HEK293 (cell line): ENCODE results near the gene TIAL1.

ENCODE experiments used
- FEZF1 ChIP-seq: fragments of 450-650 bp; formaldehyde crosslinking; IDR thresholded peaks from 2 replicates; pipeline ENCODE4 v1.5.1; 2016; ENCODE audit warnings: missing biosample characterization, missing genetic modification characterization
- GFI1B ChIP-seq: fragments of 450-650 bp; formaldehyde crosslinking; IDR thresholded peaks from 2 replicates; pipeline ENCODE4 v1.5.1; 2016; ENCODE audit warnings: missing biosample characterization, missing genetic modification characterization
- PRDM1 ChIP-seq: fragments of 450-650 bp; formaldehyde crosslinking; IDR thresholded peaks from 2 replicates; pipeline ENCODE4; 2016; ENCODE audit warnings: missing biosample characterization, missing genetic modification characterization
- YY2 ChIP-seq: fragments of 450-650 bp; formaldehyde crosslinking; IDR thresholded peaks from 2 replicates; pipeline ENCODE4 v1.5.1; 2016; ENCODE audit warnings: missing biosample characterization, missing genetic modification characterization
- ZBTB17 ChIP-seq: fragments of 450-650 bp; formaldehyde crosslinking; IDR thresholded peaks from 2 replicates; pipeline ENCODE4 v1.5.1; 2016; ENCODE audit warnings: missing biosample characterization, missing genetic modification characterization
- ZFP69B ChIP-seq: fragments of 450-650 bp; formaldehyde crosslinking; IDR thresholded peaks from 2 replicates; pipeline ENCODE4 v1.5.1; 2016; ENCODE audit warnings: missing biosample characterization, missing genetic modification characterization
- ZNF133 ChIP-seq: fragments of 450-650 bp; formaldehyde crosslinking; IDR thresholded peaks from 2 replicates; pipeline ENCODE4 v1.5.1; 2016; ENCODE audit warnings: missing biosample characterization, missing genetic modification characterization
- ZNF138 ChIP-seq: fragments of 450-650 bp; formaldehyde crosslinking; IDR thresholded peaks from 2 replicates; pipeline ENCODE4 v1.5.1; 2016; ENCODE audit warnings: missing biosample characterization, missing genetic modification characterization, borderline replicate concordance
- ZNF174 ChIP-seq: fragments of 450-650 bp; formaldehyde crosslinking; IDR thresholded peaks from 2 replicates; pipeline ENCODE4 v1.5.0; 2017; ENCODE audit warnings: missing biosample characterization, mild to moderate bottlenecking, missing genetic modification characterization
- ZNF211 ChIP-seq: fragments of 450-650 bp; formaldehyde crosslinking; IDR thresholded peaks from 2 replicates; pipeline ENCODE4 v1.5.1; 2016; ENCODE audit warnings: low read depth, missing biosample characterization, missing genetic modification characterization
- ZNF354C ChIP-seq: fragments of 450-650 bp; formaldehyde crosslinking; IDR thresholded peaks from 2 replicates; pipeline ENCODE4 v1.5.1; 2016; ENCODE audit warnings: missing biosample characterization, missing genetic modification characterization, low read depth, borderline replicate concordance
- ZNF549 ChIP-seq: fragments of 450-650 bp; IDR thresholded peaks from 2 replicates; pipeline ENCODE4 v1.5.1; 2018; ENCODE audit warnings: missing biosample characterization, missing genetic modification characterization, mild to moderate bottlenecking, inconsistent platforms, moderate library complexity
- ZNF558 ChIP-seq: fragments of 450-650 bp; formaldehyde crosslinking; IDR thresholded peaks from 2 replicates; pipeline ENCODE4 v1.5.1; 2016; ENCODE audit warnings: missing biosample characterization, missing genetic modification characterization
- ZNF596 ChIP-seq: fragments of 450-650 bp; IDR thresholded peaks from 2 replicates; pipeline ENCODE4 v1.5.0; 2018; ENCODE audit warnings: missing biosample characterization, mild to moderate bottlenecking, missing genetic modification characterization, moderate library complexity
- ZNF624 ChIP-seq: fragments of 450-650 bp; formaldehyde crosslinking; IDR thresholded peaks from 2 replicates; pipeline ENCODE4 v1.5.1; 2017; ENCODE audit warnings: missing biosample characterization, missing genetic modification characterization
- ZNF707 ChIP-seq: fragments of 450-650 bp; formaldehyde crosslinking; IDR thresholded peaks from 2 replicates; pipeline ENCODE4 v1.5.1; 2016; ENCODE audit warnings: missing biosample characterization, missing genetic modification characterization
- ZNF837 ChIP-seq: fragments of 450-650 bp; formaldehyde crosslinking; IDR thresholded peaks from 2 replicates; pipeline ENCODE4 v1.5.1; 2016; ENCODE audit warnings: missing biosample characterization, missing genetic modification characterization
- TF ChIP-seq, protein P1 (sequence below): fragments of 450-650 bp; formaldehyde crosslinking; IDR thresholded peaks from 2 replicates; pipeline ENCODE4 v1.5.1; 2017; ENCODE audit warnings: missing biosample characterization, missing genetic modification characterization
- TF ChIP-seq, protein P2 (sequence below): fragments of 450-650 bp; formaldehyde crosslinking; IDR thresholded peaks from 2 replicates; pipeline ENCODE4 v1.5.1; 2016; ENCODE audit warnings: missing biosample characterization, missing genetic modification characterization
- TF ChIP-seq, protein P3 (sequence below): fragments of 450-650 bp; formaldehyde crosslinking; IDR thresholded peaks from 2 replicates; pipeline ENCODE4 v1.5.1; 2016; ENCODE audit warnings: missing biosample characterization, missing genetic modification characterization
- TF ChIP-seq, protein P4 (sequence below): fragments of 450-650 bp; formaldehyde crosslinking; IDR thresholded peaks from 2 replicates; pipeline ENCODE4 v1.5.1; 2017; ENCODE audit warnings: missing biosample characterization, missing genetic modification characterization
- TF ChIP-seq, protein P5 (sequence below): fragments of 450-650 bp; IDR thresholded peaks from 2 replicates; pipeline ENCODE4 v1.5.1; 2018; ENCODE audit warnings: missing biosample characterization, mild to moderate bottlenecking, missing genetic modification characterization
- TF ChIP-seq, protein P6 (sequence below): fragments of 450-650 bp; formaldehyde crosslinking; IDR thresholded peaks from 2 replicates; pipeline ENCODE4 v1.5.1; 2016; ENCODE audit warnings: missing biosample characterization, missing genetic modification characterization
- TF ChIP-seq, protein P7 (sequence below): fragments of 450-650 bp; formaldehyde crosslinking; IDR thresholded peaks from 2 replicates; pipeline ENCODE4 v1.5.1; 2016; ENCODE audit warnings: missing biosample characterization, missing genetic modification characterization, borderline replicate concordance

TIAL1 gene

DNA sequence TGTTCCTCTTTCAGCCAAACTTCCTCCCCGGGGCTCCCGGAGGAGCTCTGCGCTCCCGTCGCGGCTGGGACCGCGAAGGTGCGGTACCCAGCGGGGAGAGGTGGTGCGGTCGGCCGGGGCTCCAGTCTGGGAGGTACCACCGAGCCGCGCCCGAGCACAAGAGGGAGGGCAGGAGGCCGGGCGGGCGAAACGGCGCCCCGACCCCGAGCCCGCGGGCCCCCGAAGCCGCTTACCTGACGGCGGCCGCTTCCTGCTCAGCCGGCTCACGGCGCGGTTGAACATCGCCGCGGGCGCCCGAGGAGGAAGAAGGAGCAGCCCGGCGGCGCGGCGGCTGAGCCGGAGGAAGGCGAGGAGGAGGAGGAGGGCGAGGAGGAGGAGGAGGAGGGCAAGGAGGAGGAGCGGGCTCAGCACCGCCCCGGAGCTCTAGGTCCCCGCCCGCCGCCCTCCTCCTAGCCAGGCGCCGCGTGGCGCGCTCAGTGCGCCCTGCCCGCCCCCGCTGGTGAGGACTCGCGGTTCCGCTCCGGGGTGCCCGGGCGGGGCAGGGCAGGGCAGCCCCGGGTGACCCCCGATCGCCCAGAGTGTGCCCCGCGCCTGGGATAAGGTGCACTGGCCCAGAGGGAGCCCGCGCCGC lies 54.3 kb downstream of the TIAL1 start, which contains the start of gene RGS10 (continued):
- no peak for TF ChIP-seq ZNF133
- TF ChIP-seq ZNF174 (tag by site-specific recombination) = no peak
- TF ChIP-seq, protein P1, sequence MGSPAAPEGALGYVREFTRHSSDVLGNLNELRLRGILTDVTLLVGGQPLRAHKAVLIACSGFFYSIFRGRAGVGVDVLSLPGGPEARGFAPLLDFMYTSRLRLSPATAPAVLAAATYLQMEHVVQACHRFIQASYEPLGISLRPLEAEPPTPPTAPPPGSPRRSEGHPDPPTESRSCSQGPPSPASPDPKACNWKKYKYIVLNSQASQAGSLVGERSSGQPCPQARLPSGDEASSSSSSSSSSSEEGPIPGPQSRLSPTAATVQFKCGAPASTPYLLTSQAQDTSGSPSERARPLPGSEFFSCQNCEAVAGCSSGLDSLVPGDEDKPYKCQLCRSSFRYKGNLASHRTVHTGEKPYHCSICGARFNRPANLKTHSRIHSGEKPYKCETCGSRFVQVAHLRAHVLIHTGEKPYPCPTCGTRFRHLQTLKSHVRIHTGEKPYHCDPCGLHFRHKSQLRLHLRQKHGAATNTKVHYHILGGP = no peak
- no peak for TF ChIP-seq ZNF354C (tag by site-specific recombination)
- TF ChIP-seq ZNF624 (tag by site-specific recombination) = no peak
- TF ChIP-seq ZNF707 (tag by site-specific recombination) = no peak
- no peak for TF ChIP-seq GFI1B (tag by site-specific recombination)
- TF ChIP-seq ZNF837 (tag by site-specific recombination) = no peak
- TF ChIP-seq ZNF211 (tag by site-specific recombination) = no peak
- no peak for TF ChIP-seq ZNF138 (tag by site-specific recombination)
- no peak for TF ChIP-seq PRDM1 (tag by site-specific recombination)
- TF ChIP-seq, protein P2, sequence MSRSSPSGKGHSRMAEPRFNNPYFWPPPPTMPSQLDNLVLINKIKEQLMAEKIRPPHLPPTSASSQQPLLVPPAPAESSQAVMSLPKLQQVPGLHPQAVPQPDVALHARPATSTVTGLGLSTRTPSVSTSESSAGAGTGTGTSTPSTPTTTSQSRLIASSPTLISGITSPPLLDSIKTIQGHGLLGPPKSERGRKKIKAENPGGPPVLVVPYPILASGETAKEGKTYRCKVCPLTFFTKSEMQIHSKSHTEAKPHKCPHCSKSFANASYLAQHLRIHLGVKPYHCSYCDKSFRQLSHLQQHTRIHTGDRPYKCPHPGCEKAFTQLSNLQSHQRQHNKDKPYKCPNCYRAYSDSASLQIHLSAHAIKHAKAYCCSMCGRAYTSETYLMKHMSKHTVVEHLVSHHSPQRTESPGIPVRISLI (tag by site-specific recombination) = no peak
- TF ChIP-seq ZNF558 = no peak
- peak; percentile 24; the same call in 1 of the 2 replicates for TF ChIP-seq ZNF596 (tag by site-specific recombination)
- TF ChIP-seq ZBTB17 (tag by site-specific recombination) = 0 out of 2 replicates have a peak, but pooled peaks have one; percentile 26
- TF ChIP-seq, protein P3, sequence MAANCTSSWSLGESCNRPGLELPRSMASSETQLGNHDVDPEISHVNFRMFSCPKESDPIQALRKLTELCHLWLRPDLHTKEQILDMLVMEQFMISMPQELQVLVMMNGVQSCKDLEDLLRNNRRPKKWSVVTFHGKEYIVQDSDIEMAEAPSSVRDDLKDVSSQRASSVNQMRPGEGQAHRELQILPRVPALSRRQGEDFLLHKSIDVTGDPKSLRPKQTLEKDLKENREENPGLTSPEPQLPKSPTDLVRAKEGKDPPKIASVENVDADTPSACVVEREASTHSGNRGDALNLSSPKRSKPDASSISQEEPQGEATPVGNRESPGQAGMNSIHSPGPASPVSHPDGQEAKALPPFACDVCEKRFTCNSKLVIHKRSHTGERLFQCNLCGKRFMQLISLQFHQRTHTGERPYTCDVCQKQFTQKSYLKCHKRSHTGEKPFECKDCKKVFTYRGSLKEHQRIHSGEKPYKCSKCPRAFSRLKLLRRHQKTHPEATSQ (tag by site-specific recombination) = 0 out of 2 replicates have a peak, but pooled peaks have one; percentile 33
- no peak for TF ChIP-seq ZFP69B (tag by site-specific recombination)
- TF ChIP-seq FEZF1 (tag by site-specific recombination) = no peak
- TF ChIP-seq, protein P4, sequence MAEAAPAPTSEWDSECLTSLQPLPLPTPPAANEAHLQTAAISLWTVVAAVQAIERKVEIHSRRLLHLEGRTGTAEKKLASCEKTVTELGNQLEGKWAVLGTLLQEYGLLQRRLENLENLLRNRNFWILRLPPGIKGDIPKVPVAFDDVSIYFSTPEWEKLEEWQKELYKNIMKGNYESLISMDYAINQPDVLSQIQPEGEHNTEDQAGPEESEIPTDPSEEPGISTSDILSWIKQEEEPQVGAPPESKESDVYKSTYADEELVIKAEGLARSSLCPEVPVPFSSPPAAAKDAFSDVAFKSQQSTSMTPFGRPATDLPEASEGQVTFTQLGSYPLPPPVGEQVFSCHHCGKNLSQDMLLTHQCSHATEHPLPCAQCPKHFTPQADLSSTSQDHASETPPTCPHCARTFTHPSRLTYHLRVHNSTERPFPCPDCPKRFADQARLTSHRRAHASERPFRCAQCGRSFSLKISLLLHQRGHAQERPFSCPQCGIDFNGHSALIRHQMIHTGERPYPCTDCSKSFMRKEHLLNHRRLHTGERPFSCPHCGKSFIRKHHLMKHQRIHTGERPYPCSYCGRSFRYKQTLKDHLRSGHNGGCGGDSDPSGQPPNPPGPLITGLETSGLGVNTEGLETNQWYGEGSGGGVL (tag by site-specific recombination) = peak; percentile 69
- no peak for TF ChIP-seq YY2 (tag by site-specific recombination)
- TF ChIP-seq, protein P5, sequence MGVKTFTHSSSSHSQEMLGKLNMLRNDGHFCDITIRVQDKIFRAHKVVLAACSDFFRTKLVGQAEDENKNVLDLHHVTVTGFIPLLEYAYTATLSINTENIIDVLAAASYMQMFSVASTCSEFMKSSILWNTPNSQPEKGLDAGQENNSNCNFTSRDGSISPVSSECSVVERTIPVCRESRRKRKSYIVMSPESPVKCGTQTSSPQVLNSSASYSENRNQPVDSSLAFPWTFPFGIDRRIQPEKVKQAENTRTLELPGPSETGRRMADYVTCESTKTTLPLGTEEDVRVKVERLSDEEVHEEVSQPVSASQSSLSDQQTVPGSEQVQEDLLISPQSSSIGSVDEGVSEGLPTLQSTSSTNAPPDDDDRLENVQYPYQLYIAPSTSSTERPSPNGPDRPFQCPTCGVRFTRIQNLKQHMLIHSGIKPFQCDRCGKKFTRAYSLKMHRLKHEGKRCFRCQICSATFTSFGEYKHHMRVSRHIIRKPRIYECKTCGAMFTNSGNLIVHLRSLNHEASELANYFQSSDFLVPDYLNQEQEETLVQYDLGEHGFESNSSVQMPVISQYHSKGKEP = no peak
- no peak for TF ChIP-seq ZNF549 (tag by site-specific recombination)
- TF ChIP-seq, protein P6, sequence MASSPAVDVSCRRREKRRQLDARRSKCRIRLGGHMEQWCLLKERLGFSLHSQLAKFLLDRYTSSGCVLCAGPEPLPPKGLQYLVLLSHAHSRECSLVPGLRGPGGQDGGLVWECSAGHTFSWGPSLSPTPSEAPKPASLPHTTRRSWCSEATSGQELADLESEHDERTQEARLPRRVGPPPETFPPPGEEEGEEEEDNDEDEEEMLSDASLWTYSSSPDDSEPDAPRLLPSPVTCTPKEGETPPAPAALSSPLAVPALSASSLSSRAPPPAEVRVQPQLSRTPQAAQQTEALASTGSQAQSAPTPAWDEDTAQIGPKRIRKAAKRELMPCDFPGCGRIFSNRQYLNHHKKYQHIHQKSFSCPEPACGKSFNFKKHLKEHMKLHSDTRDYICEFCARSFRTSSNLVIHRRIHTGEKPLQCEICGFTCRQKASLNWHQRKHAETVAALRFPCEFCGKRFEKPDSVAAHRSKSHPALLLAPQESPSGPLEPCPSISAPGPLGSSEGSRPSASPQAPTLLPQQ (tag by site-specific recombination) = peak; percentile 94; the same call in 1 of the 2 replicates
- TF ChIP-seq, protein P7, sequence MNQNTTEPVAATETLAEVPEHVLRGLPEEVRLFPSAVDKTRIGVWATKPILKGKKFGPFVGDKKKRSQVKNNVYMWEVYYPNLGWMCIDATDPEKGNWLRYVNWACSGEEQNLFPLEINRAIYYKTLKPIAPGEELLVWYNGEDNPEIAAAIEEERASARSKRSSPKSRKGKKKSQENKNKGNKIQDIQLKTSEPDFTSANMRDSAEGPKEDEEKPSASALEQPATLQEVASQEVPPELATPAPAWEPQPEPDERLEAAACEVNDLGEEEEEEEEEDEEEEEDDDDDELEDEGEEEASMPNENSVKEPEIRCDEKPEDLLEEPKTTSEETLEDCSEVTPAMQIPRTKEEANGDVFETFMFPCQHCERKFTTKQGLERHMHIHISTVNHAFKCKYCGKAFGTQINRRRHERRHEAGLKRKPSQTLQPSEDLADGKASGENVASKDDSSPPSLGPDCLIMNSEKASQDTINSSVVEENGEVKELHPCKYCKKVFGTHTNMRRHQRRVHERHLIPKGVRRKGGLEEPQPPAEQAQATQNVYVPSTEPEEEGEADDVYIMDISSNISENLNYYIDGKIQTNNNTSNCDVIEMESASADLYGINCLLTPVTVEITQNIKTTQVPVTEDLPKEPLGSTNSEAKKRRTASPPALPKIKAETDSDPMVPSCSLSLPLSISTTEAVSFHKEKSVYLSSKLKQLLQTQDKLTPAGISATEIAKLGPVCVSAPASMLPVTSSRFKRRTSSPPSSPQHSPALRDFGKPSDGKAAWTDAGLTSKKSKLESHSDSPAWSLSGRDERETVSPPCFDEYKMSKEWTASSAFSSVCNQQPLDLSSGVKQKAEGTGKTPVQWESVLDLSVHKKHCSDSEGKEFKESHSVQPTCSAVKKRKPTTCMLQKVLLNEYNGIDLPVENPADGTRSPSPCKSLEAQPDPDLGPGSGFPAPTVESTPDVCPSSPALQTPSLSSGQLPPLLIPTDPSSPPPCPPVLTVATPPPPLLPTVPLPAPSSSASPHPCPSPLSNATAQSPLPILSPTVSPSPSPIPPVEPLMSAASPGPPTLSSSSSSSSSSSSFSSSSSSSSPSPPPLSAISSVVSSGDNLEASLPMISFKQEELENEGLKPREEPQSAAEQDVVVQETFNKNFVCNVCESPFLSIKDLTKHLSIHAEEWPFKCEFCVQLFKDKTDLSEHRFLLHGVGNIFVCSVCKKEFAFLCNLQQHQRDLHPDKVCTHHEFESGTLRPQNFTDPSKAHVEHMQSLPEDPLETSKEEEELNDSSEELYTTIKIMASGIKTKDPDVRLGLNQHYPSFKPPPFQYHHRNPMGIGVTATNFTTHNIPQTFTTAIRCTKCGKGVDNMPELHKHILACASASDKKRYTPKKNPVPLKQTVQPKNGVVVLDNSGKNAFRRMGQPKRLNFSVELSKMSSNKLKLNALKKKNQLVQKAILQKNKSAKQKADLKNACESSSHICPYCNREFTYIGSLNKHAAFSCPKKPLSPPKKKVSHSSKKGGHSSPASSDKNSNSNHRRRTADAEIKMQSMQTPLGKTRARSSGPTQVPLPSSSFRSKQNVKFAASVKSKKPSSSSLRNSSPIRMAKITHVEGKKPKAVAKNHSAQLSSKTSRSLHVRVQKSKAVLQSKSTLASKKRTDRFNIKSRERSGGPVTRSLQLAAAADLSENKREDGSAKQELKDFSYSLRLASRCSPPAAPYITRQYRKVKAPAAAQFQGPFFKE (tag by site-specific recombination) = no peak
